Tibial nerve (tissue), 4 donors: ENCODE results near the gene LRRC41. TPM values are rescaled to one million over a fixed set of nuclear protein-coding genes. Genes with fewer than 3 reads are reported as not detected.
A peak's percentile ranks its signal among the peaks of the same experiment; 100 is the strongest.

Experiments
- DNase-seq, 2 donors: peaks; one replicate each; pipeline ENCODE4 v3.0.0-alpha.2; 2019; ENCODE audit warnings: low spot score in 2 of 2
- H3K27ac ChIP-seq, 4 donors: fragments of 200-600 bp; sonication (generic) in 3 of 4; one replicate each; pipeline ENCODE4 v1.5.1; 2017 to 2019; ENCODE audit warnings: mild to moderate bottlenecking in 1 of 4
- H3K27me3 ChIP-seq, 2 donors: fragments of 200-600 bp; sonication (generic) in 1 of 2; one replicate each; pipeline versions ENCODE4 v1.5.1 to v1.6.0; 2017 to 2019
- H3K36me3 ChIP-seq, 3 donors: fragments of 200-600 bp; sonication (generic); one replicate each; pipeline ENCODE4 v1.5.1; 2018 to 2019
- H3K4me1 ChIP-seq, 4 donors: fragments of 200-600 bp; sonication (generic) in 3 of 4; one replicate each; pipeline ENCODE4 v1.5.1; 2017 to 2019
- H3K4me3 ChIP-seq, 4 donors: fragments of 200-600 bp; sonication (generic) in 3 of 4; one replicate each; pipeline ENCODE4 v1.5.1; 2017 to 2019; ENCODE audit warnings: mild to moderate bottlenecking in 1 of 4, moderate library complexity in 1 of 4
- H3K9me3 ChIP-seq, 4 donors: fragments of 200-600 bp; sonication (generic) in 3 of 4; one replicate each; pipeline ENCODE4 v1.5.1; 2017 to 2019
- CTCF ChIP-seq, 5 experiments: fragments of 200-600 bp in 3 of 5; fragments of 450-650 bp in 2 of 5; sonication (generic) in 3 of 5; IDR thresholded peaks; one replicate each; pipeline ENCODE4 v1.5.1; 2016 to 2019; ENCODE audit warnings: antibody characterized with exemption in 5 of 5, mild to moderate bottlenecking in 3 of 5, moderate library complexity in 2 of 5
- EP300 ChIP-seq, 2 donors: sonication (generic); formaldehyde crosslinking; IDR thresholded peaks; one replicate each; pipeline ENCODE4 v1.6.1; 2017; ENCODE audit warnings: antibody characterized with exemption in 2 of 2, mild to moderate bottlenecking in 1 of 2
- POLR2A ChIP-seq, 2 donors: fragments of 450-650 bp; IDR thresholded peaks; one replicate each; pipeline ENCODE4 v1.6.1; 2017; ENCODE audit warnings: antibody characterized with exemption in 2 of 2, mild to moderate bottlenecking in 2 of 2, moderate library complexity in 2 of 2
- WGBS, 2 donors: methylation state at CpG; one replicate each; pipeline ENCODE4 v1.1.5; 2018; 5-methylcytosine and 5-hydroxymethylcytosine counted together
- total RNA-seq, 4 donors: library from RNA; depleted of rRNA; stranded (reverse); fragments of >200 nt; gene quantifications; one replicate each; pipeline ENCODE4 v1.1.0, GENCODE V29; 2016

The LRRC41 gene
- 10 to 100 TPM; 80.4 to 83.9 (median 83.2) TPM for total RNA-seq

- Histone ChIP-seq H3K36me3 (no peaks in the 10 kb centered on the region), H3K9me3 (no peaks in the 10 kb centered on the region), H3K27ac (peak within 1 kb of the TSS; percentile 98 to 99 (median 98)), H3K4me1 (peaks cover 0 to 70% (median 32%) of the 10 kb centered on the region in 4 donors), H3K27me3 (no peaks in the 10 kb centered on the region), H3K4me3 (peak within 1 kb of the TSS; percentile 77 to 98 (median 90))
- WGBS, 2 donors, result 0 to 1% methylated on average over 33 to 61 of the region's 61 CpGs
- TF ChIP-seq EP300 (IDR thresholded peaks at IDR 0.05), result peak; percentile 86 to 100
- TF ChIP-seq POLR2A (IDR thresholded peaks at IDR 0.05), result peak; percentile 62 to 76
- TF ChIP-seq CTCF (IDR thresholded peaks at IDR 0.05), result peak in 2 of 5 experiments; percentile 45 to 49
- peak; percentile 87 to 92 for DNase-seq
Measured at GRCh38 chr1:46303038-46303871, at the start of gene LRRC41, which contains the start of gene UQCRH. TSS of gene LRRC41 (minus strand) at chr1:46303616. CDS start at chr1:46303322, 294 bp downstream. TSS of gene UQCRH (plus strand) at chr1:46303698. CDS start at chr1:46303767, 69 bp downstream.

GRCh38 chr1:46352363-46352762 is 48.9 kb upstream of the LRRC41 start:
- H3K9me3 ChIP-seq, result no peaks in the 10 kb centered on the region
- H3K4me3 ChIP-seq, result no peak overlapping the region
- no peak for TF ChIP-seq CTCF (IDR thresholded peaks at IDR 0.05)
- no peak for TF ChIP-seq POLR2A (IDR thresholded peaks at IDR 0.05)
- TF ChIP-seq EP300 (IDR thresholded peaks at IDR 0.05), result no peak
- H3K27ac ChIP-seq, result no peak overlapping the region
- H3K36me3 ChIP-seq, result peaks cover 0 to 97% (median 22%) of the 10 kb centered on the region in 3 donors
- H3K4me1 ChIP-seq, result peaks cover 0 to 6% (median 0%) of the 10 kb centered on the region in 4 donors
- H3K27me3 ChIP-seq, result no peaks in the 10 kb centered on the region
- no peak for DNase-seq
- 91 to 93% methylated on average over 2 of the region's 2 CpGs for WGBS, 2 donors

- TF ChIP-seq POLR2A (IDR thresholded peaks at IDR 0.05) (no peak), CTCF (IDR thresholded peaks at IDR 0.05) (no peak), EP300 (IDR thresholded peaks at IDR 0.05) (no peak)
- DNase-seq, result no peak
- Histone ChIP-seq H3K4me3 (no peak overlapping the region), H3K36me3 (peaks cover 0 to 81% (median 15%) of the 10 kb centered on the region in 3 donors), H3K9me3 (no peaks in the 10 kb centered on the region), H3K27ac (peak overlapping the region in 1 of 4 donors; percentile 5), H3K27me3 (no peaks in the 10 kb centered on the region), H3K4me1 (peaks cover 0 to 19% (median 5%) of the 10 kb centered on the region in 4 donors)
Measured at GRCh38 chr1:46345281-46345680, 41.9 kb upstream of the LRRC41 start.

GRCh38 chr1:46344481-46344880 is 41.1 kb upstream of the LRRC41 start:
- Histone ChIP-seq H3K4me3 (no peak overlapping the region), H3K4me1 (peaks cover 0 to 22% (median 8%) of the 10 kb centered on the region in 4 donors), H3K27me3 (no peaks in the 10 kb centered on the region), H3K9me3 (no peaks in the 10 kb centered on the region), H3K27ac (peak overlapping the region in 1 of 4 donors; percentile 99), H3K36me3 (peaks cover 0 to 73% (median 8%) of the 10 kb centered on the region in 3 donors)
- 84 to 85% methylated on average over 3 of the region's 3 CpGs for WGBS, 2 donors
- no peak for TF ChIP-seq POLR2A (IDR thresholded peaks at IDR 0.05)
- TF ChIP-seq CTCF (IDR thresholded peaks at IDR 0.05), result no peak
- no peak for TF ChIP-seq EP300 (IDR thresholded peaks at IDR 0.05)
- no peak for DNase-seq

- no peaks in the 10 kb centered on the region for H3K27me3 ChIP-seq
- WGBS, 2 donors, result 85 to 91% methylated on average over 4 of the region's 4 CpGs
- H3K36me3 ChIP-seq, result peaks cover 0 to 66% (median 8%) of the 10 kb centered on the region in 3 donors
- H3K4me1 ChIP-seq, result peaks cover 0 to 28% (median 8%) of the 10 kb centered on the region in 4 donors
- H3K9me3 ChIP-seq, result no peaks in the 10 kb centered on the region
- TF ChIP-seq POLR2A (IDR thresholded peaks at IDR 0.05) (no peak), CTCF (IDR thresholded peaks at IDR 0.05) (no peak), EP300 (IDR thresholded peaks at IDR 0.05) (no peak)
- peak overlapping the region in 1 of 4 donors; percentile 99 for H3K27ac ChIP-seq
- no peak for DNase-seq
- H3K4me3 ChIP-seq, result no peak overlapping the region
Measured at GRCh38 chr1:46343705-46344104, 40.3 kb upstream of the LRRC41 start.
